Activated CD8-positive, alpha-beta memory T cell treated with anti-CD3 and anti-CD28 coated beads, Interleukin-2, amount 50 U/mL, for 24 hours (primary cell): Measurements from ENCODE around the gene SPRY2.
"Not testable (repeated sequence)": the region's sequence is repeated elsewhere in the genome, so short reads cannot be mapped to it uniquely, and the experiment has no call there.

Source experiments
- DNase-seq: peaks from one replicate; pipeline ENCODE4 v3.0.0-alpha.2; 2020; ENCODE audit errors: extremely low read depth

The SPRY2 gene

DNA sequence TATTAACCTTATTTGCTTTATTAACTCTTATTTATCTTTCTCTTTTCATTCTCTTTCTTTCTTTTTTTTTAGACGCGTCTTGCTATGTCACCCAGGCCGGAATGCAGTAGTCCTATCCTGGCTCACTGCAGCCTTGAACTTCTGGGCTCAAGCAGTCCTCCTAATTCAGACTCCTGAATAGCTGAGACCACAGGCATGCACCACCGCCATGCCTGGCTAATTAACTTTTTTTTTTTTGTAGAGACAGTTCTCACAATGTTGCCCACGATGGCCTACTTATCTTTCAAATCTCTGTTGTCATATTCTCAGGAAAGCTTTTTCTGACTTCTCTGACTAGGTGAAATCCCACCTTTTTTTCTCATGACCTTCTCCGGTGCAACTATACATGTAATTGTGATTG is 7.8 kb upstream of the SPRY2 start:
- DNase-seq: no peak

GRCh38 chr13:80348314-80348713 is 7.4 kb upstream of the SPRY2 start:
- no peak for DNase-seq

GRCh38 chr13:80345771-80346510 is 5.0 kb upstream of the SPRY2 start:
- no peak for DNase-seq

GRCh38 chr13:80344032-80344431 is 3.1 kb upstream of the SPRY2 start:
- DNase-seq: not testable (repeated sequence)

DNA sequence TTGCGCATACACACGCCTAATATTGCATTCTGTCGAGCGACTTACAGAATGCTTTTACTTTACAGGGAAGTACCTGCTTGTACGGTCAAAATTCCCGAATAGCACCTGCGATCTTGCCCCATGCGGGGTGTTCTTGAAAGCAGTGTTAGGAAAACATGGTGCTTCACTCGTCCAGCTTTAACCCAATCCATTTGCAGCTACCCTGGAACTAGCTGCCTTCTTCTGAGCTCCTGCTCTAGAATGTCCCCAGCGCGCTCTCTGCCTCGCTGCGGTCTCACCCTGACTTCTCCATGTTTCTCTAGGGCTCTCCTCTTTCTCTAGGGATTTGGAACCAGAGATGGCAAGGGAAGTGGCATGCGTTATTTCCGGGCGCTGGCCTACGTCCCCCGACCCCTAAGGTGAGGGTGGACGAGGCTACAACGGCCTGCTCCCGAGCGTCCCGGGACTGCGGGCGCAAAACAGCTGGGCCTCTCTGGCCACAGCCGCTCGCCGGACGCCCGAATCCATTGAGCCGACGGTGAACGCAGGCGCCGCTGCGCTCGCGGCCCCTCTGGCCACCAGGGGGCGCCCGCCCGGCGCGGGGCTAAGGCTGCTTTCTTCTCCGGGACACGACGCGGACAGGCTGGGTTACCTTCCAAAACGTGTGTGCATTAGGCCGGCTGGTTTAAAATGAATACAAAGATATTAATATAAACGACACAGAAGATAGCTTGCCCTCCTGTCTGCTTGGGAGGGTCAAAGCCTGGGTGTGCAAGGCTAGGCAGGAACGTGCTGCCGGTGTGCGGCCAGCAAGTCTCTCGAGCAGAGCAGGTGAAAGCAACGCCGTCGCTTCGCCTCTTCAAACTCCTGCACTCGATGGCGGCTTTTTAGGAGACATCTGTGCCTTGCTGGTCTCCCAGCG is 1.8 kb upstream of the SPRY2 start:
- peak; percentile 21 for DNase-seq

DNA sequence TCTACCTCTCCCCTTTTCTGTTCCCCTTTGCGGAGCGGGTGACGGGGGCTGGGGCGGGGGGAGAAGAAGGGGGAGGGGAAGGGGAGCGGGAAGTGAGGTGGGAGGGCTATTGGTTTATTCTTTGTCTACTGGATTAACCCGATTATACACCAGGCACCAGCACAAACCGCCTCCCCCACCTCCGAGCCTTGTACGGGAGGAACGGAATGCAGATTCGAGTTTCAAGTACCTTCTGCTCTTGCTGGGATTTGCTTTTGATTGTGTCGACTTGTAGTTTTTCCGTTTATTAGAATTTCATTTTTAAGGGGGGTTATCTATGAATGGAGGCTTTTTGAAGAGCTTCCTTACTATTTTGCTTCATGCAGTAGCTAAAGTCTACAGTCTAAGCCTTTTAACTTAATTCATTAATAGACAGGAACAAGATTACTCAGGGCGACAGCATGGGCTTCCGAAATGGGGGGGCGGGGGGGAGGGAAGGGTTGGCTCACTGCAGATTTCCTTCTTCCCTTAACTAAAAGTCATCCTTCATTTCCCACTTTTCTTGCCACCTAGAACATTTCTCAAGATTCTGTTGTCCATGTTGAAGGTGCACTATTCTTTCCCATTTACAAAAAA is 937 bp upstream of the SPRY2 start:
- no peak for DNase-seq

GRCh38 chr13:80340651-80341100 is 250 bp downstream of the SPRY2 start:
- no peak for DNase-seq

- no peak for DNase-seq
Observed at GRCh38 chr13:80339912-80340650, 845 bp downstream of the SPRY2 start.

GRCh38 chr13:80339563-80339911 is 1.4 kb downstream of the SPRY2 start:
- no peak for DNase-seq

DNA sequence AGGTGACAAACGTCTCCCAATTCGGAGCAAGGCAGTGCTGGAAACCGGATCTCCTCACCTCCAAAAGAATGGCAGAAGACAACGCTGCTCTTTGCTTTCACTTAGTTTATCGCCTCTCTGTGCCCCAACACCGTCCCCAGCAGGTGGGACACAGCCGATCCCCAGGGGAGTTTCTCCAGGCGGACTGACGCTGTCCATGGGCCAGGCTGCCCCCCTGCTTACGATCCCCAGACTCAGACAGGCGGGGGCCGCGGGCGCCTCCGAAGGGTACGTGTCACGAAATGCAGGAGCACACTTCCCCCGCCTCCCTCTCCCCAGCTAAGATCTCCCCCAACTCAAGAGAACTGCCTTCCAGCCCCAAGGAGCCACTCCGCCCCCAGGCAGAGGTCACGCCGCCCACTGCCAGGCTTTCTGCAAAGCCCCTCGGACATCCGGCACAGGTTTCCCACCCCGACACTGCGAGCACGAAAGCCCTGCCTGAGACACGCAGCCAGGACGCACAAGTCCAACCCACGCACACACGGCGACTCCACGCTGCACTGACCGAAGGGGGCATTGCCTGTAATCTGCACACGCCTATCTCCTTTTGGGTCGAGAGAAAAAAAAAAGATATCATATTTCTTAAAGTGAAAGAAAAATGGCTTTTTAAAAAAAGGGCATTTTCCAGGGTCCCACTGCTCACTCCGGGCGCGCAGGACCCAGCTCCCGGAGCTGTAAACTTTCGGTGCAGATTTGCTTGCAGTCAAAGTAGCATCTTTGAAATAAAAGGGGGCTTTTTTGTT is 2.0 kb downstream of the SPRY2 start:
- no peak for DNase-seq

DNA sequence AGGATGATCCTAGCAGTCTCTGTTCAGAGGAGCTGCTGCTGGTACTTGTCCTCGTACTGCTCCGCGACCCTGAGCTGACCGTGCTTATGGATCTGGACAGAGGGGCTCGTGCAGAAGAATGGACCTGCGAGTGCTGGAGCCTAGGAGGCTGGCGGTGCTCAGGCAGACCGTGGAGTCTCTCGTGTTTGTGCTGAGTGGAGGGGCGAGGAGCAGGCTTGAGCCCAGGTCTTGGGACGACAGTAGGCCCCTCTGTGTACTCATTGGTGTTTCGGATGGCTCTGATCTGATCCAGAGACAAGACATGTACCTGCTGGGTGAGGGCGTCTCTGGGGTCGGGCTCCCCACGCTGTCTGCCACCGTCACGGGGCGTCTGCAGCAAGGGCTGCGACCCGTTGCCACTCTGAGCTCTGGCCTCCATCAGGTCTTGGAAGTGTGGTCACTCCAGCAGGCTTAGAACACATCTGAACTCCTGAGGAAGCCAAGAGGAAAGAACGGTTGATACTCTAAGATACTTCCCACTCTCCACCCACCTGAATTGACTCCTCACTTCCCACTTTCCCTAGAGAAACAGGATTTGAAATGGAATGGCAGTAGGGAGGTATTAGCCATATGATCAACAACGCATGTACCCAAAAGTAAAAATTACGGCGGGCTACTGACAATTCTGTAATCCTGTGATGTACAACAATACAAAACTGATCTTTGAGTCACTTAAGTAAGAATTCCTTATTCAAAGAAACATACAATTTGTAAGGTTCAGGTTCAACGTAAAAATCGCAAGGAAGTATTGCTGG is 3.4 kb downstream of the SPRY2 start:
- no peak for DNase-seq

GRCh38 chr13:80336776-80337287 is 4.1 kb downstream of the SPRY2 start:
- DNase-seq: no peak

GRCh38 chr13:80336370-80336769 is 4.6 kb downstream of the SPRY2 start:
- DNase-seq: no peak

DNA sequence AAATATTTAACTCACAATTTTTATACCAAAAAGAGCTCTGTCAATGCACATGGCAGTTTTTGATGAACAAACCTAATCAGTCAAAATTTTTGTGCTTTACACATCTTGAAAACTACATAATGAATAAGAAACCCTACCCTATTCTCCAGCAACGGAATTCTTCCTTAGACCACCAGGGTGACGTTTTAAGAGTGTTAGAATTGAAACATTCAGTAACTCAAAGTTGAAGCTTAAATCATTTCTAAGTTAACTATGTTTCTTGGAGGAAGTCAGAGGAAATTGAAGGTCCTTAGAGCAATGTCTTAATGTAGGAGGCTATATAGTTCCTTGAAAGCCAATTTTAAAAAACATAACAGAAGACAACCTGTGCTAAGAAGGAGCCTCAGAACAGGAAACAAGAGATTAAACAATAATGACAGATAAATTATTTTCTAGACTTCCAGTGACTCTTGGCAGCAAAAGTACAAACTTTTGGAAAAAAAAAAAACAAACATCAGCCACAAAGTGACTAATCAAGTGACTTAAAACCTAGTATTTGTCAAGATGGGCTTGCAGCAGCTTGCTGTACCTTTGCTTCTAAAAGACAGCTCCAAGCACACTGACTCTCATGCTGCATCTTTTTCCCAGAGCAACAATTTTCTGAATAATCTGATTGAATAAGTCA is 6.2 kb downstream of the SPRY2 start:
- DNase-seq: no peak

DNA sequence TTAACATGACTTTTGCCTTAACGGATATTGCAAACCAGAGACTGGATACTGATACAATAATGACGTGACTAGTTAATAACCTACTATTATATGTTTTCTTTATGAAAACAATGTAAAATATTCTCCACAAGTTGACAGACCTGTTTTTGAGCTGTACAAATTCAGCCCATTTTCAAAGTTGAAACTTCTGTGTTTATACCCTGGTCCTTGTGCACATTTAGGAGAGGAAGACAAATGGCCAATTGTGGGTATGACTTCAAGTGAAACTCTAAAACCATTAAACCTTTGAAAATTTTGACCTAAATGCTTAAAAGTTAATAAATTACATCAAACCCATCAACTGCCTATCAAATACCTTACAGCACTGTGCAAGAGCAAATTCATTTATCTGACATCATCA is 8.9 kb downstream of the SPRY2 start:
- DNase-seq: no peak

GRCh38 chr13:80329250-80329649 is 11.7 kb downstream of the SPRY2 start:
- DNase-seq: no peak

DNA sequence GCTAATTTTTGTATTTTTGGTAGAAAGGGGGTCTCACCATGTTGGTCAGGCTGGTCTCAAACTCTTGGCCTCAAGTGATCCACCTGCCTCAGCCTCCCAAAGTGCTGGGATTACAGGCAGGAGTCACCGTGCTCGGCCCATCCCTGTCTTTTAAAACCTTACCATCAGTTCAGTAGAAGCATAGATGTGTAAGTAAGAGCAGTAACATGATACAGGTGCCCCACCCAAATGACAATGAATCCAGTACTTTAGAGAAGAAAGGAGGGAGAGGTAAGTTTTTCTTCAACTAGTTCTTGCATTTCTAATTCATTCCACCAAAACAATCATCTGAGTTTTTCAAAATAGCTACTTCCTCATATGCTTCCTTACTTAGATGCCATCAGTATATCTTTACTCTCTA is 21.9 kb downstream of the SPRY2 start:
- no peak for DNase-seq

DNA sequence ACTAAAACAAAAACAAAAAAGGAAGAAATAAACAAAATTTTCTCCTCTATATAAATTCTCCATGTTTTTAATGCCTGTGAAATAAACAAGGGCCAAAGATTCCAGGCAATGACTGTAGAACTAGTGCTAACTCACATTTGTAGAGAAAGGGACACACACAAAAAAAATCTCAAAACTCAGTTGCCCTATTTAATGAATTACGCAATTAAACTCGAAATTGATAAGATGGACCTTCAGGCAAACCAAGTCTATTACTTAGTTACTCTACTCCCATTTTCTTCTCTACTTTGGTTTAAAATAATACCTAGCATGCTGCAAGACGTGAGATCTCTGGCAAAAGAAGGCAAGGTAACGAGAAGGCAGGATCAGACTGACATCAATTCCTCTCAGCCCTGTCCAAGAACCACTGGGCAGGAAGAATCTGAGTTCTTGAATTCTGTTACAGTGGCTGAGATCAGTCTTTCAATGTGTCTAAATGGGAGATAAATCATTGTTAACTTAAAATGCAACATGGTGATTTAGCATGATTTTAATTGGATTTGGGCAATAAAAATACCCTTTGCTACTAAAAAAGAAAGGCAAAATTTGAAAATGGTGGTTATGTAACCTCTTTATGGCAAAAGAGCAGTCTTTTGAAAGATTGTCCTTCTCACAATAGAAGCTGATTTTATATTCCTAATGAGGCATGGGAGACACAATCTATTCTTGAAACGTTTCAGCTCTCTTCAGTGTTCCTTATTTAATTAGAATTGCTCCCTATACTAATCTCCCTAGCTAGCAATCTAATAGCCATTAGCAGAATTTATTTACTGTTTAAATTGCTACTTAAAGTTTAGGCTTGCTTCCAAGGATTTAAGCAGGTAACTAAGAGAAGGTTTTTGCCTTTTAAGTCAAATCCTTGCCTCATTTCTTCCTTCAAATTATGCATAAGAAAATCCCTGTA is 25.9 kb downstream of the SPRY2 start:
- DNase-seq: no peak
